GM18498 (cell line): Measurements from ENCODE around the gene PPP4R2.

Experiments used
- ATAC-seq: cut with Tn5 transposase; IDR thresholded peaks from one replicate; pipeline ENCODE4 v1.9.1; 2021; ENCODE audit warnings: mild to moderate bottlenecking, moderate library complexity; ENCODE audit not compliant: unreplicated experiment

Gene PPP4R2

GRCh38 chr3:73107676-73108187 lies 111.1 kb downstream of the PPP4R2 start:
- ATAC-seq: no peak

GRCh38 chr3:73108750-73109149 lies 112.1 kb downstream of the PPP4R2 start:
- ATAC-seq: no peak

- ATAC-seq: no peak
Measured at GRCh38 chr3:73110530-73110929, 113.9 kb downstream of the PPP4R2 start.

DNA sequence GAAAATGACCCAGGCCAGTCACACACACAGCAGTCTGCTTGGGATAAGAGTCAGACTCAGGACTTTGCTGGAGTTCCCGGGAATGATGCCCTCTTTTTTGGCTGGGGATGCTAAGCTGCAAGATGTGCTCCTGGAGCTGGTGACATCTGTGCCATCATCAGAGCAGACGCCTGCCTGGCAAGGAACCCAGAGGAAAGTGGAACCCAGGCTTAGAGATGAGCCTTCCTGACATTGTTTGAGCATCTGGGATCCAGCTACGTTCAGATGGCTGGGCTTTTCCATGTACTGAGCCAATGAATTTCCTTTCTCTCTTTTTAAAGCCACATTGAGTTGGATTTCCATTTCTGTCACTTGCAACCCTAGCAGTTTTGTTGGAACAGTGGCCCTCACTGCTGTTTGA lies 118.1 kb downstream of the PPP4R2 start:
- ATAC-seq: no peak

- ATAC-seq: no peak
Measured at GRCh38 chr3:73115806-73116205, 119.2 kb downstream of the PPP4R2 start.
